GM19397 (cell line): ENCODE data around the gene STRA8.

ENCODE experiments used
- ATAC-seq: cut with Tn5 transposase; IDR thresholded peaks from one replicate; pipeline ENCODE4 v1.9.1; 2021; ENCODE audit warnings: mild to moderate bottlenecking, moderate library complexity; ENCODE audit not compliant: unreplicated experiment

Gene STRA8

DNA sequence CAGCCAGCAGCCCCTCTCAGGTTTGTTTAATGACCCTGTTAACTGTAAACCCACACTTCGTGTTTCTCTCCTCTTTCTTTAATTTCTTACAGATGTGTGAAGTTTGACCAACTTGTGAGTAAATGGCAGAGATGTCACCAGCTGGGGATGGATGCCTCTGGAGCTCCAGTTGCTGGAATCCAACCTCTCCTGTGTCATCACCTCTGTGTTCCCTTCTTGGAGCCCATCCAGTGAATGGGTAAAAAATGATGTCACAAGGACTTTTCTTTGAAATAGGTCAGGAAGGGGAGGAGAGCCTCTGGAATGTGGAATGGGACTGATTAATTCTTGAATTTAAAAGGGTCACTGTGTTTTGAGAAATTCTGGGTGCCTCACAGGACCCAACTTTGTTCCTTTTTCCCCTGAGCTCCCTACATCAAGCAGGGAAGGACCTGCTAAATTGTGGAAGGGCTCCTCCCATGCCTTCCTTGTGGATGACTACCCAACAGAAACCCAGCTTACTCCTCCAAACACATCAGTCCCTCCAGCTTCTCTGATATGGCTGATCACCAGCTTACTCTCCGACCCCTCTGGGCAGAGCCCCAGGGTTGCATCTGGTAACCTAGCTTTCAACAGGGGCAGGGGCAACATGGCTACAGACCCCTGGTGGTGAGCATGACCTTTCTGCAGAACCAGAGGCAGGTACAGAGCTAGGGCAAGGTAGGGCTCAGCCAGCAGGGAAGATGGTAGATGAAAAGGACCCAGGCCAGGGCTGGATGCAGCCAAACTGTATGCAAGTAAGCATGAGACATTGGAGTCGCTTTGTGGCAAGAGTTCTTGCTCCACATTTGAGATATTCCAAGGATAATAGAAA, 67.5 kb downstream of the STRA8 start:
- ATAC-seq: no peak
